Transverse colon (tissue), 3 donors: Measurements from ENCODE around the gene TRIM9.

Experiments used
- CTCF ChIP-seq, 5 experiments: fragments of 200-600 bp in 3 of 5; fragments of 450-650 bp in 2 of 5; sonication (generic) in 3 of 5; IDR thresholded peaks; 1 replicate in 2 of 5; 2 replicates in 3 of 5; pipeline ENCODE4 v1.5.1; 2016 to 2017; ENCODE audit warnings: antibody characterized with exemption in 5 of 5, inconsistent platforms in 3 of 5, mild to moderate bottlenecking in 2 of 5, moderate library complexity in 1 of 5
- POLR2A ChIP-seq: fragments of 450-650 bp; IDR thresholded peaks from one replicate; pipeline ENCODE4 v1.6.1; 2016; ENCODE audit warnings: antibody characterized with exemption, mild to moderate bottlenecking, moderate library complexity

GRCh38 chr14:51004352-51004800, 90.5 kb downstream of the TRIM9 start:
- no peak for TF ChIP-seq POLR2A
- no peak for TF ChIP-seq CTCF (IDR thresholded peaks at IDR 0.05)
